Measurements from ENCODE around the gene RAB7A.
"Not testable (repeated sequence)": the region's sequence is repeated elsewhere in the genome, so short reads cannot be mapped to it uniquely, and the experiment has no call there.

Gene RAB7A

GRCh38 chr3:128712848-128713247 lies 13.1 kb upstream of the RAB7A start:
- DNase-seq = no peak

- DNase-seq = peak in 1 of 5 donors; percentile 68
Measured at GRCh38 chr3:128714887-128715491, 11.0 kb upstream of the RAB7A start.

GRCh38 chr3:128718892-128719291 lies 7.1 kb upstream of the RAB7A start:
- not testable (repeated sequence) for DNase-seq

GRCh38 chr3:128720891-128721290 lies 5.1 kb upstream of the RAB7A start:
- DNase-seq = no peak

GRCh38 chr3:128723477-128723876 lies 2.5 kb upstream of the RAB7A start:
- DNase-seq = no peak

- no peak for DNase-seq
Measured at GRCh38 chr3:128725547-128726022, 398 bp upstream of the RAB7A start.

- no peak for DNase-seq
Measured at GRCh38 chr3:128727059-128727458, 1.1 kb downstream of the RAB7A start.

GRCh38 chr3:128727485-128727884 lies 1.5 kb downstream of the RAB7A start:
- no peak for DNase-seq

GRCh38 chr3:128727996-128728395 lies 2.0 kb downstream of the RAB7A start:
- DNase-seq = no peak

GRCh38 chr3:128728521-128728920 lies 2.5 kb downstream of the RAB7A start:
- DNase-seq = not testable (repeated sequence)

GRCh38 chr3:128730471-128730870 lies 4.5 kb downstream of the RAB7A start:
- peak in 1 of 5 donors; percentile 19 for DNase-seq

- no peak for DNase-seq
Measured at GRCh38 chr3:128734523-128735189, 8.7 kb downstream of the RAB7A start.

GRCh38 chr3:128735287-128735686 lies 9.3 kb downstream of the RAB7A start:
- DNase-seq = no peak

- no peak for DNase-seq
Measured at GRCh38 chr3:128735884-128736283, 9.9 kb downstream of the RAB7A start.

GRCh38 chr3:128736601-128737000 lies 10.6 kb downstream of the RAB7A start:
- DNase-seq = no peak

- DNase-seq = no peak
Measured at GRCh38 chr3:128740621-128741020, 14.6 kb downstream of the RAB7A start.

- DNase-seq = no peak
Measured at GRCh38 chr3:128742821-128743594, 17.0 kb downstream of the RAB7A start.

- no peak for DNase-seq
Measured at GRCh38 chr3:128745742-128746141, 19.8 kb downstream of the RAB7A start.

GRCh38 chr3:128746881-128747280 lies 20.9 kb downstream of the RAB7A start:
- no peak for DNase-seq

GRCh38 chr3:128748557-128748956 lies 22.6 kb downstream of the RAB7A start:
- DNase-seq = no peak

- DNase-seq = no peak
Measured at GRCh38 chr3:128749035-128749434, 23.1 kb downstream of the RAB7A start.

- DNase-seq = not testable (repeated sequence)
Measured at GRCh38 chr3:128749561-128749960, 23.6 kb downstream of the RAB7A start.

- peak in 1 of 5 donors; percentile 32 for DNase-seq
Measured at GRCh38 chr3:128753715-128754114, 27.7 kb downstream of the RAB7A start.

GRCh38 chr3:128760042-128760441 lies 34.1 kb downstream of the RAB7A start:
- DNase-seq = no peak
